Activated CD8-positive, alpha-beta T cell treated with anti-CD3 and anti-CD28 coated beads for 36 hours (primary cell): ENCODE results near the gene BAZ2B. TPM values are rescaled to one million over a fixed set of nuclear protein-coding genes. Genes with fewer than 3 reads are reported as not detected.
A peak's percentile ranks its signal among the peaks of the same experiment; 100 is the strongest.

Experiments used
- ATAC-seq: fragments of 200-7000 bp; cut with Tn5 transposase; one replicate; pipeline ENCODE4 v1.10.0; 2021; ENCODE audit warnings: mild to moderate bottlenecking, moderate library complexity
- CTCF ChIA-PET: fragments of 350-600 bp; sonication (Branson Sonifier 250); formaldehyde crosslinking; loops from one replicate; lab custom pipeline; 2021; ENCODE audit warnings: antibody characterized with exemption; lab: Charles Lee
- POLR2A ChIA-PET: fragments of 350-600 bp; sonication (Branson Sonifier 250); formaldehyde crosslinking; loops from one replicate; lab custom pipeline; 2021; ENCODE audit warnings: antibody characterized with exemption; lab: Charles Lee
- DNase-seq: peaks from one replicate; pipeline ENCODE4 v3.0.0-alpha.2; 2020
- H3K27ac Mint-ChIP-seq: one replicate; pipeline ENCODE4 v1.8.0; 2021; ENCODE audit warnings: mild to moderate bottlenecking, mixed read lengths
- H3K27me3 Mint-ChIP-seq: one replicate; pipeline ENCODE4 v1.8.0; 2021; ENCODE audit warnings: mixed read lengths
- H3K36me3 Mint-ChIP-seq: one replicate; pipeline ENCODE4 v1.8.0; 2021; ENCODE audit warnings: low read depth, mixed read lengths
- H3K4me1 Mint-ChIP-seq: one replicate; pipeline ENCODE4 v1.8.0; 2021; ENCODE audit warnings: low read depth, mixed read lengths
- H3K4me3 Mint-ChIP-seq: one replicate; pipeline ENCODE4 v1.8.0; 2021; ENCODE audit warnings: mild to moderate bottlenecking, moderate library complexity, mixed read lengths
- H3K9me3 Mint-ChIP-seq: one replicate; pipeline ENCODE4 v1.8.0; 2021; ENCODE audit warnings: mixed read lengths
- CTCF ChIP-seq: fragments of 200-600 bp; IDR thresholded peaks from one replicate; pipeline ENCODE4 v1.8.0; 2022; ENCODE audit warnings: antibody characterized with exemption, mild to moderate bottlenecking
- intact Hi-C: fragments of 100-400 bp; cut with micrococcal nuclease; formaldehyde crosslinking; loops from one replicate; pipeline ENCODE4 v1.10.0; 2022
- total RNA-seq, 2 experiments: library from RNA; stranded (reverse); gene quantifications; one replicate each; pipeline ENCODE4 v1.2.3, GENCODE V29; 2021

Gene BAZ2B
- total RNA-seq, 2 experiments from 2014 or later = 7.7 to 8.2 TPM

GRCh38 chr2:159450180-159450579 is 166.2 kb downstream of the BAZ2B start:
- ChIA-PET POLR2A (no interaction called here), CTCF (interaction anchor here (0.6 to 0.8 kb wide), 2 partner anchors 14 to 146 kb away, joined by 3 read pairs; no protein-coding TSS in a partner anchor)
- intact Hi-C loops = no loop called here
- TF ChIP-seq CTCF = no peak
- Mint-ChIP-seq H3K27ac (no peak overlapping the region), H3K27me3 (no peaks in the 10 kb centered on the region), H3K4me1 (peaks cover 4% of the 10 kb centered on the region), H3K4me3 (no peak overlapping the region), H3K36me3 (peaks cover 14% of the 10 kb centered on the region), H3K9me3 (no peaks in the 10 kb centered on the region)
- no peak for DNase-seq
- no peak for ATAC-seq

- ChIA-PET POLR2A (no interaction called here), CTCF (interaction anchor here (0.8 kb wide), 1 partner anchor 13 kb away, joined by 3 read pairs; no protein-coding TSS in a partner anchor)
- ATAC-seq (no peak), DNase-seq (no peak)
- Mint-ChIP-seq H3K4me3 (no peak overlapping the region), H3K36me3 (peaks cover 15% of the 10 kb centered on the region), H3K27me3 (no peaks in the 10 kb centered on the region), H3K9me3 (no peaks in the 10 kb centered on the region), H3K27ac (no peak overlapping the region), H3K4me1 (peaks cover 7% of the 10 kb centered on the region)
- no peak for TF ChIP-seq CTCF
- intact Hi-C loops = no loop called here
Observed at GRCh38 chr2:159449504-159450124, 166.7 kb downstream of the BAZ2B start.

- no peak for TF ChIP-seq CTCF
- intact Hi-C loops = no loop called here
Observed at GRCh38 chr2:159446817-159447216, 169.5 kb downstream of the BAZ2B start.

GRCh38 chr2:159446201-159446600 is 170.1 kb downstream of the BAZ2B start:
- Mint-ChIP-seq H3K9me3 (no peaks in the 10 kb centered on the region), H3K4me1 (peaks cover 7% of the 10 kb centered on the region), H3K27ac (peak overlapping the region; percentile 10), H3K27me3 (no peaks in the 10 kb centered on the region), H3K36me3 (peaks cover 18% of the 10 kb centered on the region), H3K4me3 (no peak overlapping the region)
- ChIA-PET CTCF (no interaction called here), POLR2A (no interaction called here)
- ATAC-seq (no peak), DNase-seq (no peak)
- TF ChIP-seq CTCF = no peak
- intact Hi-C loops = no loop called here

More at GRCh38 chr2:159446817-159447216, 169.5 kb downstream of the BAZ2B start:
- H3K27ac Mint-ChIP-seq = no peak overlapping the region
- DNase-seq (no peak), ATAC-seq (no peak)
- no peak overlapping the region for H3K4me3 Mint-ChIP-seq
- H3K27me3 Mint-ChIP-seq = no peaks in the 10 kb centered on the region
- H3K9me3 Mint-ChIP-seq = no peaks in the 10 kb centered on the region
- CTCF ChIA-PET = no interaction called here
- peaks cover 18% of the 10 kb centered on the region for H3K36me3 Mint-ChIP-seq
- POLR2A ChIA-PET = no interaction called here
- H3K4me1 Mint-ChIP-seq = peaks cover 7% of the 10 kb centered on the region

GRCh38 chr2:159445307-159445706 is 171.0 kb downstream of the BAZ2B start:
- Mint-ChIP-seq H3K4me1 (peaks cover 7% of the 10 kb centered on the region), H3K27me3 (no peaks in the 10 kb centered on the region), H3K9me3 (no peaks in the 10 kb centered on the region), H3K36me3 (peaks cover 18% of the 10 kb centered on the region), H3K27ac (no peak overlapping the region), H3K4me3 (no peak overlapping the region)
- ChIA-PET POLR2A (no interaction called here), CTCF (no interaction called here)
- DNase-seq (peak; percentile 38), ATAC-seq (peak; percentile 84)
- intact Hi-C loops = no loop called here
- TF ChIP-seq CTCF = no peak
